Stimulated activated CD8-positive, alpha-beta memory T cell treated with anti-CD3 and anti-CD28 coated beads, Interleukin-4, amount 100 ng/mL, for 4 hours (primary cell): Measurements from ENCODE around the gene CAPG.
A peak's percentile ranks its signal among the peaks of the same experiment; 100 is the strongest.
"Not testable (repeated sequence)": the region's sequence is repeated elsewhere in the genome, so short reads cannot be mapped to it uniquely, and the experiment has no call there.

ENCODE experiments used
- DNase-seq, 2 donors: peaks; one replicate each; pipeline ENCODE4 v3.0.0-alpha.2; 2020; ENCODE audit warnings: low read depth in 2 of 2, low spot score in 1 of 2

The CAPG gene

GRCh38 chr2:85421260-85422071 is 11.3 kb upstream of the CAPG start:
- no peak for DNase-seq

- DNase-seq = peak; percentile 68 to 90
Observed at GRCh38 chr2:85420536-85421259, 10.5 kb upstream of the CAPG start.

DNA sequence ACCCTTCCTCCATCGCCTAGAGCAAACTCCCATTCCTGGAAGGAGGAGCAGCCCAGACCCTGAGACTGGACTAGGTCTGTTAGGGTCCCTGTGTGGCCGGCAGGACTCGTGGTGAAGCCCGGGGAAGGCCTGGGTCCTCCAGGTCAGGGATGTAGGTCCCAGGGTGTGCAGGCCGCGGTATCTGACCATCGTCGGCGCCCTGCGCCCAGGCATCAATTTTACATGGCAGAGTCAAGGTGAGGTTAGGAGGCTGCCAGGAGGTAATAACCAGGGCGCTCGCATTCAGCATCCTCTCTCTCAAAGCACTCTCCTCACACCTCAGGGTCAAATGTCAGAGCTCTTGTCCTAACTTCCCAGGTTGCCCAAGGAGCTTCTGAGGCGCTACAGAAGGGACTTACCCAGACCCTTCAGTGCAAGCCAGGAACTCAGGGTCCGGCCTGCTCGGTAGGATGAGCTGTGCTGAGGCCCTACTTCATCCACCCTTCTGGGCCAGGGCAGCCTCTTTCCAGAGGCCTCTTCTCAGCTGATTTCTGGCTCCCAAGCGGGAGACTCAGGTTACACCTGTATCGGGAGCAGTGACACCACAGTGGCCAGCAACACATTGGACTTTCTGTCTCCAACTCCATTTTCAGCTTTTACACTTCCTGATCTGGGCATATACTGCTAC is 9.0 kb upstream of the CAPG start:
- no peak for DNase-seq

GRCh38 chr2:85418132-85419008 is 8.2 kb upstream of the CAPG start, which contains the start of gene SH2D6:
TSS of gene SH2D6 (plus strand) at chr2:85418714. CDS start at chr2:85429466, 10,752 bp downstream.
- peak; percentile 59 to 60 for DNase-seq

- DNase-seq = no peak
Observed at GRCh38 chr2:85415980-85416650, 5.9 kb upstream of the CAPG start.

GRCh38 chr2:85414761-85415553 is 4.8 kb upstream of the CAPG start:
- no peak for DNase-seq

GRCh38 chr2:85414421-85414759 is 4.2 kb upstream of the CAPG start:
- not testable (repeated sequence) for DNase-seq

DNA sequence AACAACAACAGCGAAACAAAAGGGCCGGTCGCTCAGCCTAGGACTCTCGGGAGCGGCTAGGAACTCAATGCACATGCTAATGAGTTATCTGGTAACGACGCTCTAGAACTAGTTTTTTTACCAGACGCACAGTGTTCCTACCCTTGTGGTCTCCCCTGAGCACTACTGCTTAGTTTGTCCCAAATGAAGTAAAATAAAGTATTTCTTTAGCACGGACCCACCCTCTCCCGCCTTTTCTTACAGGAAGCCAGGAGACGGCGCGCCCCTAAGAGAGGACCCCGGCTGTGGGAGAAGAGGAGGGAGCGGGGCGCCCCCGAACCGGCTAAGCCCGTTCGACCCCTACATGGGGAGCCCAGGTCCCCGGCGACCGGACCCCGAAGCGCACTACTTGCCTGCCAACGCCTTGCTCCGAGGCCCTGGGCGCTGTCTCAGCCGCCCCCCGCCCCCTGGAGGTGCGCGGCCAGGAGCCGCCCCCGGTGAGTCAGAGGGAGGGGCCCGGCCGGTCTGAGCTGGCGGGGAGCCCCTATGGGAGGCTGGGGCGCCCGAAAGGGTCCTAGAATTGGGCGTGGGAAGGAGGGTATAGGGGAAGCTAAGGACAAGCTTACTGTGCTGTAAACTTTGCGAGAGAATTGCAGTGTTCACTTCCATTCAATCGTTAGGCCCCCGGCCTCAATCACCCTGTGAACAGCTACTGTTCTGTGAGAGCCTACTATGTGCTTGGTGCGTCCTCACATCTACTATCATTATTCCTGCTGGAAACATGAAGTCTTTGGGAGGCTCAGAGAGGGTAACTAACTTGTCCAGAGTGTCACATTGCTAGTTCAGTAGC is 3.6 kb upstream of the CAPG start:
- peak in 1 of 2 donors; percentile 45 for DNase-seq

GRCh38 chr2:85411405-85411748 is 1.2 kb upstream of the CAPG start:
- DNase-seq = no peak

DNA sequence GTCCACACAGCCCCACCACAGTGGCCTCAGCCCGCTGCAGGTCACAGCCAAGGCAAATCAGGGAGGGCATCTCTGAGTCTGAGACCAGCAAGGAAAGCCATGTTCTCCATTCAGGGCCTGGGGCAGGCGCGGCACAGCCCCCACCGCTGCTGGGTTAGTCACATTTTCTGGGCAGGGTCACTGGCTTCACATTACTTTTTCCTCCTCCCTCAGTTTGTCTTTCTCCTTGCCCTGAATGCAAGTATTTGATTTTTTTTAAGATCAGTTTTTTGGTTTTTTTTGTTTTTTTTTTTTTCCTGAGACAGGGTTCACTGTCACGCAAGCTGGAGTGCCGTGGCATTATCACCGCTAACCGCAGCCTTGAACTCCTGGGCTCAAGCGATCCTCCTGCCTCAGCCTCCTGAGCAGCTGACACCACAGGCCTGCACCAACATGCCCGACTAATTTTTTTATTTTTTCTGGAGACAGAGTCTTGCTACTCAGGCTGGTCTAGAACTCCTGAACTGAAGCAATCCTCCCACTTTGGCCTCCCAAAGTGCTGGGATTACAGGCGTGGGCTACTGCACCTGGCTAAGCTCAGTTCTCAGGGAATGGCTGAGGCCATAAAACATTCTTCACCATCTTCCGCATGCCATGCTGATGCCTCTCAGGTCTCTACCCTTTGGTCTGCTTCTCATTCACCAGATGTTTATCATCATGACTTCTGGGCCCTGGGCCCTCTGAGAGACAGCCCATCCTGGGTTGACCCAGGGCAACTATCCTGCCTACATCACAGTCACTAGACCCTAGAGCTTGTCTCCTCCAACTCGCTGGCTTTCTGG is 628 bp upstream of the CAPG start:
- no peak for DNase-seq

- DNase-seq = peak; percentile 35 to 57
Observed at GRCh38 chr2:85405201-85406059, 4.7 kb downstream of the CAPG start.

DNA sequence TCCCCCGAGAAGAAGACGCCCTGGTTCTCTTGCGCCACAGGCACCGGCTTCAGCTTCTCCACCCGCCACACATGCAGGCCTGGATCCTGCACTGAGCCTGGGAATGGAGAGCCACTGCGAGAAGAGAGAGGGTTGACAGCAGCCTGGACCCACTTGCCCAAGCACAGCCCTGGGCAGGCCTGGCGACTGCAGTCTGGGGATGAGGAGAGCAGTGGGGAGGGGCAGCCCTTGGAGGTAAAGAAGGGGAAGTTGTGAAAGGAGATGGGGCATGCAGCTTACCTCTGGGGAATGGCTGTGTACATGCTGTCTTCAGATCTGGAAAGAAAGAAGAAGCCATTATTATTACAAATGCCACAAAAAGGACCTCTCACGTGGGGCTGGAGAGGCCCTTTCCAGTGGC is 8.3 kb downstream of the CAPG start:
- no peak for DNase-seq

DNA sequence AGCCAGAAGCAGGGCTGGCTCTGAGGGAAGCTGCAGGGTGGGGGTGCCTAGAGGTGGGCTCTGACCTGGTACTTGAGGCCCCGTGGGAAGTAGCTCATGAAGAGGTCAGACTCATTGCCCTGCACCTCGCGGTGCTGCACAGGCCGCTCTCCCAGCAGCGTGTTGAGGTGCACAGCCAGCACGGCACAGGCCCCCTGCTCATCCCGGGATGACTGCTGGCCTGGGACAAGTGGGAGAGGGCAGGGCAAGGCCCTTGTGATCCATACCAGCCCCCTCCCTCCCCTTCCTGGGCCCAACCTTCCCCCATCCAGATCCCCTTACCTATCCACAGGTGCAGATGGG is 8.7 kb downstream of the CAPG start:
- DNase-seq = no peak

- DNase-seq = no peak
Observed at GRCh38 chr2:85400541-85401463, 9.4 kb downstream of the CAPG start.

DNA sequence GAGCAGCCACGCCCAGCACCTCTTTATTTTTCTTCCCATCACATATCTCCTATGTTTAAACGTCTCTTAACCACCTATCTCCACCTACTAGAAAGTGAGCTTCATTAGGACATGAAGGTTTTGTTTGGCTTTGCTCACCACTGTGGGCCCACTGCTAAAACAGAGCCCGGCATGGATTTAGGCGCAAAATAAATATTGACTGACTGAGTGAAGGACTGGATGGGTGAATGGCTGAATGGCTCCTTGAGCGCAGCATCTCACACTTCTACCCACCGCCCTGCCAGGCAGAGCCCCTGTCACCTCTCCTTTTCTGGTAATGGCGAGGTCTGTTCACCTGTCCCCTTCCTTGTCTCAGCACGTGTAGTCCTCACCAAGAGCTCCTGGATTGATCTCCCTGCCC is 10.1 kb downstream of the CAPG start:
- no peak for DNase-seq

DNA sequence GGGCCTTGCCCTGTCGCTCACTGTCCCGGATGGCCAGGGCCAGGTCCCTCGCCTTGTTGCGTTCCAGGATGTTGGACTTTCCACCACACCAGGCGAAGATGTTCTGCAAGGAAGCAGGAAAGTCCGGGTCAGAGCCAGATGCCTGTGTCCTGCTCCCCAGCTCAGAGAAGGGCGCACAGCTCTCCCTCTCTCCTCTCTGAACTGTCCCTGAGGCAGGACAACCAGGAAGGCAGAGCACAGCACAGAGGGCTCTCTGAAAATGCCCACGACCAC is 11.0 kb downstream of the CAPG start:
- DNase-seq = no peak
